Ureter (tissue), 1 donor: ENCODE results near the gene JUN. TPM values are rescaled to one million over a fixed set of nuclear protein-coding genes. Genes with fewer than 3 reads are reported as not detected.

Experiments used
- total RNA-seq: library from RNA; stranded (reverse); gene quantifications from one replicate; pipeline ENCODE4 v1.2.4, GENCODE V29; 2023
- donor health status: DM: yes; HTN: yes; CAD: no.

The JUN gene
- total RNA-seq, 1 donor from 2014 or later = 37.9 TPM

Other genes with a start within 250 kb of the JUN start
- 50.8 TPM for gene OMA1, start 237.3 kb downstream of the JUN start, total RNA-seq
- 549 TPM for gene TACSTD2, start 206.8 kb downstream of the JUN start, total RNA-seq
- 52.9 TPM for gene MYSM1, start 84.0 kb downstream of the JUN start, total RNA-seq